Vagina (tissue), 2 donors: ENCODE results near the gene UBXN7.

ENCODE experiments used
- POLR2A ChIP-seq, 2 donors: fragments of 450-650 bp; IDR thresholded peaks; one replicate each; pipeline ENCODE4 v1.6.1; 2017; ENCODE audit warnings: antibody characterized with exemption in 2 of 2, mild to moderate bottlenecking in 2 of 2, moderate library complexity in 2 of 2
- POLR2AphosphoS5 ChIP-seq, 2 donors: sonication (generic); formaldehyde crosslinking; IDR thresholded peaks; one replicate each; pipeline ENCODE4 v1.9.0; 2017; ENCODE audit warnings: antibody characterized with exemption in 2 of 2, mild to moderate bottlenecking in 2 of 2, low read depth in 1 of 2; ENCODE audit not compliant: insufficient read depth in 1 of 2
- TF ChIP-seq, protein P1 (sequence below), 3 experiments: fragments of 450-650 bp in 2 of 3; fragments of 200-600 bp in 1 of 3; sonication (generic) in 1 of 3; IDR thresholded peaks; one replicate each; pipeline ENCODE4 v1.5.1; 2017 to 2019; ENCODE audit warnings: antibody characterized with exemption in 3 of 3, mild to moderate bottlenecking in 2 of 3, moderate library complexity in 2 of 3

DNA sequence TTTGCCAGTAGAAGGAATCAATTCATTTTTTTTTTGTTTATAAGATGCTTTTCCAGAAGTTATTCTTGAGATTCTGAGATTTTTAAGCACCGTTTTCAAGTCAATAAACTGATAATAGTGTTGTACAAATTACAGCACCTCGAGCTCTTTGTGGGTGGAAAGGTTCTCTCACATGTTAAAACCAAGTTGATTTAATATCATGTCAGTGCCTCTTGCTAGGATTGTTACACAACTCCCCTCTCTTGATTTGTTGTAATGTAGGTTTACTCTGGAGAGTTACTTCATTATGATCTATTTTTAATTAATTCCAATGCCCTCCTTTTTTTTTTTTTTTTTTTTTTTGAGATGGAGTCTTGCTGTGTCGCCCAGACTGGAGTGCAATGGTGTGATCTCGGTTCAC is 25.8 kb upstream of the UBXN7 start:
- TF ChIP-seq POLR2A (IDR thresholded peaks at IDR 0.05) = no peak
- TF ChIP-seq, protein P1, sequence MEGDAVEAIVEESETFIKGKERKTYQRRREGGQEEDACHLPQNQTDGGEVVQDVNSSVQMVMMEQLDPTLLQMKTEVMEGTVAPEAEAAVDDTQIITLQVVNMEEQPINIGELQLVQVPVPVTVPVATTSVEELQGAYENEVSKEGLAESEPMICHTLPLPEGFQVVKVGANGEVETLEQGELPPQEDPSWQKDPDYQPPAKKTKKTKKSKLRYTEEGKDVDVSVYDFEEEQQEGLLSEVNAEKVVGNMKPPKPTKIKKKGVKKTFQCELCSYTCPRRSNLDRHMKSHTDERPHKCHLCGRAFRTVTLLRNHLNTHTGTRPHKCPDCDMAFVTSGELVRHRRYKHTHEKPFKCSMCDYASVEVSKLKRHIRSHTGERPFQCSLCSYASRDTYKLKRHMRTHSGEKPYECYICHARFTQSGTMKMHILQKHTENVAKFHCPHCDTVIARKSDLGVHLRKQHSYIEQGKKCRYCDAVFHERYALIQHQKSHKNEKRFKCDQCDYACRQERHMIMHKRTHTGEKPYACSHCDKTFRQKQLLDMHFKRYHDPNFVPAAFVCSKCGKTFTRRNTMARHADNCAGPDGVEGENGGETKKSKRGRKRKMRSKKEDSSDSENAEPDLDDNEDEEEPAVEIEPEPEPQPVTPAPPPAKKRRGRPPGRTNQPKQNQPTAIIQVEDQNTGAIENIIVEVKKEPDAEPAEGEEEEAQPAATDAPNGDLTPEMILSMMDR (IDR thresholded peaks at IDR 0.05) = no peak
- no peak for TF ChIP-seq POLR2AphosphoS5 (IDR thresholded peaks at IDR 0.05; ENCODE audit: insufficient read depth in 1 of 2, low read depth in 1 of 2)
